GM18505 (cell line): ENCODE results near the gene FMNL2.
A peak's percentile ranks its signal among the peaks of the same experiment; 100 is the strongest.

Experiments used
- ATAC-seq: cut with Tn5 transposase; IDR thresholded peaks from one replicate; pipeline ENCODE4 v1.9.1; 2021; ENCODE audit not compliant: unreplicated experiment
- POLR2A ChIP-seq: IDR thresholded peaks from 4 replicates; pipeline ENCODE4 v1.6.1; 2011; ENCODE audit warnings: borderline replicate concordance; ENCODE audit not compliant: insufficient read depth, insufficient read length; ENCODE audit errors: extremely low read depth

The FMNL2 gene

DNA sequence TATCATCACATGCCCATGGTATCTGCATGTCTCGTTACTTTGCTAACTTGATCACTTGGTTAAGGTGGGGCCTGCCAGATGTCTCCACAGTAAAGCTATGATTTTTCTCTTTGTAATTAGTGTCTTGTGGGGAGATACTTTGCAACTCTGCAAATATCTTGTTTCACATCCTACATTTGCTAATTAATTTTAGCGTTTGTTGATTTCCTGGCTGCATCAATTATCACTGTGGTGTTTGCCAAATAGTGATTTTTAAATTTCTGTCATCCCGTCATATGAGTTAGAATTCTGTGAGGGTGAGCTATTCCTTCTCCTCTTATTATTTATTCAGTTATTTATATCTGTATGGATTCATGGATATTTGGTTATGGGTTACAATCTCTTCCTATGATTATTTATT, 161.4 kb downstream of the FMNL2 start:
- no peak for ATAC-seq
- no peak for TF ChIP-seq POLR2A

DNA sequence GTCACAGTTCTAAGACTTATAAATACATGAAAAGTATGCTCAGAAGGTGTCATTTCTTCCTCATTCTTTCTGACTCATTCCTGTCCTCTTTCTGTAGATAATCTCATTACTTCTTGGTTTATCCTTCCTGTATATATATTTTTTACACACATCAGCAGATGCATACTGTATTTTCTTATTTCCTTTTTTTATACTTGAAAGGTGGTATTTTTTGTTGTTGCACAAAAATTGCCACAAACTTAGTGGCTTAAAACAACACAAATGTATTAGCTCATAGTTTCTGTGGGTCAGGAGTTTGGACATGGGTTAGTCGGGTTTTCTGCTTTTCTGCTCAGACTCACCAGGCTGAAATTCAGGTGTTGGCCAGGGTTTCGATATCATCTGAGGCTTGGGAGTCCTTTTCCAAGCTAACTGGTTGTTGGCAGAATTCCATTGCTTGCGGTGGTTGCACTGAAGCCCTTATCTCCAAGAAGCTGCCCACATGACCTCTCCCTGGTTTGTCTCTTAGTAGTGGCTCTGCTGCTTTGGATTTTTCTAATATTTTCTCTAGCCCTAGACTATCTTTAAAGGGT, 162.6 kb downstream of the FMNL2 start:
- ATAC-seq = peak; percentile 75
- no peak for TF ChIP-seq POLR2A

DNA sequence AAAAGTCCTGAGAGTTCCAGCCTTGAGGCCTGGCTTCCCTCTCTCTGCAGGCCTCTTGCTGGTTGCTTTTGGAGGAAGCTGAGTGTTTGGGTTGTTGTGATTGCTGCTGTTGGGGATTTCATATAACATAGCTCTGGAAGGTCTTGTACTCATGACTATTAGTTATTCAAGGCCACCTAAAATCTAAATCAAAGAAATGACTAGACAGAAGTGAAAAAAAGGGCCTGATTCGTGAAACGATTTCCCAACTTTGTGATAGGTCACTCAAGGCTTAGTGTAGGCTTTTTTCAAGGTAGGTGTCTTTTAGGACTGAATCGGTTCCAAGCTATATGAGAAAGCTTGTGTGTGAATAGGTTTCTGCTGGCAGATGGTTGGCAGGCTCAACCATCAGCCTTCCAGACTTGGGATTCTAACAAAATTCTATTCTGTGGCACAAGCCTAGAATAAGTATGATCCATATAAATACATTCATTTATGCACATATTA, 164.4 kb downstream of the FMNL2 start:
- ATAC-seq = no peak
- TF ChIP-seq POLR2A = no peak

DNA sequence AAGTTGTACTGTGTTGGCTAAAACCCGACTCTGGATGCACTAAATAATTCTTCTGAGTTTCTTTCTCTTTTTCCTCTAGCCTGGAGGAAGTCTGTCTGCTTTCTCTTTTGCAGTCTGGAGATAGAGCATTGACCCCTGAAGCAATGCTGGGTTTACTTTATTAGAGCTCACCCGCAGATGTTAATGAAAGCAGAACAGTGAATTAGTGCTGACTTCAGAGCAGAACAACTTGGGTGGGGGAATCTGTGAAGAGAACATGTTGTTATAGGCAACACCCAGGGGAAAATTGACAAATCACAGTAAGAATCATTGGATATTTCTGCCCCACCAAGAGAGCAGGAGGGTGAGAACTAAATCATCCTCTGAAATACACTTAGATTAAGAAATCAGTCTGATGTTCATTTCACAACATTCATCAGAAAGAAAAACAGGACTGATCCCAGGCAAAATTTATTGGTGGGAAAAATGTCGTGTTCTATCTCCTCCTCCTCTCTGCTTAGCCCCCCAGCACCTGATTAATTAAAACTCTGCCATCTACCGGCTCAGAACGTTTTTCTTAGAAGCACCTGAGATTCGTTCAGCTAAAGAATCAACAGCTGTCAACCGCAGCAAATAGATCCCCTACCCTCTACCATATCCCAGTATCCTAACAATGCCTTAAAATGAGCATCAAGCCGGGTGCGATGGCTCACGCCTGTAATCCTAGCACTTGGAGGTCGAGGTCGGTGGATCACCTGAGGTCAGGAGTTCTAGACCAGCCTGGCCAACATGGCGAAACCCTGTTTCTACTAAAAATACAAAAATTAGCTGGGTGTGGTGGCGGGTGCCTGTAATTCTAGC, 165.1 kb downstream of the FMNL2 start:
- ATAC-seq = no peak
- no peak for TF ChIP-seq POLR2A

DNA sequence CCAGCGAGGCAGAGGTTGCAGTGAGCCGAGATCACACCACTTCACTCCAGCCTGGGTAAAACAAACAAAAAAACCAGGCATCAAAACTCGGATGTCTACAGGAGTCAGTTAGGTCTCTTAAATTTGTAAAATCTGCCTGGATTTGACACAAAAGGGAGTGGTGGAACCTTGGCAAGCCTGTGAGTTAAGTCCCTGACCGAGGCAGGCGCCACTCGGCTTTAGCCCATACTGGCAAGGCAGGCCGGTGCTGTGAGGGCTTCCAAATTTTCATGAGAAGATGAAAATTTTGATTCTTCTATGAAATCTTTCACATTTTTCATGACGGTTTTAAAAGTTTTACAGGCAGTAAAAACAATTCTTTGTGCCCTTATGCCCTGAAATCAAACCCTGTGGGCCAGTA, 165.8 kb downstream of the FMNL2 start:
- TF ChIP-seq POLR2A = no peak
- ATAC-seq = no peak

DNA sequence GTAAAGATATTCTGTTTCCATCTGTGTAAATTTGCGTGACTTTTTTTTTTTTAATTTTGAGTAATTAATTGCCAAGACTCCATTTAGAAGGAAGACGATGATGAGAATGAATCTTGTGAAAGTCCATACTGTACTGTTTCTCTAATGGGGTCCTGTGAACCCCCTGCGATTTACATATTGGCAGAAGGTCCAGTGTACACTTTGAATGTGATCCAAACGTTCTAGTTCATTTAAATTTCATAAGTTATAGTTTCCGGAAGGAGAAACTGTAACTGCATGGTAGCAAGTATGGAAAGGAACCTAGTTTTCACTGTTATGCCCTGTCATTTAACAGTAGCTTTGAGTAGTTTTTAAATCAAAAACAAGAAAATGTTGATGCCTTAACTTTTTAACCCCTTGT, 166.7 kb downstream of the FMNL2 start:
- ATAC-seq = no peak

DNA sequence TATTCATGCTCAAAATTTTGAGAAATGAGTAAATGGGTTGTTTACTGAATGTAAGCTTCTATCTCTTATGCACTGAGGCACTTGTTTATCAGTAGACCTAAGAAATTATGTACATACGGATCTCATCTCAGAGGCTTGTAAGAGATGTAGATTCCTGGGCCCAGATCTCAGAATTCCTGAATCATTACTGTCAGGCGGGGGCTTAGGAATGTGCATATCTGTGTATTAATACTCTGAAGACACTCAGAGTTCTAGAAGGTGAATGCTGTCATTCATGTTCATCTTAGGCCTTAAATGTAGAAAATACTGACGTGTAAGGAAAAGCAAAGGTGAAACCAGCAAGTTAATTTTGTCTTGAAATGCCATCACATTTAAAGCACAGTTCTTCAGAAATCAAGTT, 169.6 kb downstream of the FMNL2 start:
- ATAC-seq = no peak
- TF ChIP-seq POLR2A = no peak

More for the DNA sequence above, 166.7 kb downstream of the FMNL2 start:
- TF ChIP-seq POLR2A = no peak

DNA sequence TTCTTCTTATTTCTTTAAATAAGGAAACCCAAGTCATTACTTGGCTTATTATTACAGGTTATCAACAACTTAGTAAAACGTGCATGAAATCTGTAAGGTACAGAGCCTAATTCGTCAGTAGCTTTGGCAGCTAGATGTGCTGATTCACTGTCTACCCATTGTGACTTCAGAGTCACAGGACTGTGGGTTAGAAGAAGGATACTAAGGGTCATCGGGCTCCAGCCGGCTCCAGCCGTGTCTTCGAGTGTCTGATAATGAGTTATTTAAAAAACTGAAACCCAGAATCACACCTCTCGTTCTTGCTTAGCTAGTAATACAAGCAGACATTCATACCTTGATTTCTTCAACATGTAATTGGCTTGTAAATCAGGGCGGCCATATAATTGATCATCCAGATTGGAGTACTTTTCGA, 170.5 kb downstream of the FMNL2 start:
- no peak for ATAC-seq
- TF ChIP-seq POLR2A = no peak

DNA sequence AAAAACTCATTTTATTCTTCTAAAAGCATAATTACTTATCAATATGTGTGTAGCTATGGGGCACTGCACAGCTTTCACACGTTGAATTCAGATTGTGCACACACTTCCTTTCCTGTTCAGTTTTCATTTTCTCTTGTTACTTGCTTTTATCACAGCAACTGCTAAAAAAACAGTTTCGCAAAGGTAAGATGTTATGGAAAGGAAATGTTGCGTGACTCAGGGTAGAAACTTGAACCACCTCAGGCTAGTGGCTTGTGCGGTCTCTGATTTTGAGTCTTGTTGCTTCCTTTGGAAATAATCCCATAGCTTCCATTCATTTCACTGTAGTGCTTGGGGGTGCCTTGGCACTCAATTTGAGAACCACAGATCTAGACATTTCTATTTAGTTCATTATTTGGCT, 171.9 kb downstream of the FMNL2 start:
- TF ChIP-seq POLR2A = no peak
- ATAC-seq = peak; percentile 79

DNA sequence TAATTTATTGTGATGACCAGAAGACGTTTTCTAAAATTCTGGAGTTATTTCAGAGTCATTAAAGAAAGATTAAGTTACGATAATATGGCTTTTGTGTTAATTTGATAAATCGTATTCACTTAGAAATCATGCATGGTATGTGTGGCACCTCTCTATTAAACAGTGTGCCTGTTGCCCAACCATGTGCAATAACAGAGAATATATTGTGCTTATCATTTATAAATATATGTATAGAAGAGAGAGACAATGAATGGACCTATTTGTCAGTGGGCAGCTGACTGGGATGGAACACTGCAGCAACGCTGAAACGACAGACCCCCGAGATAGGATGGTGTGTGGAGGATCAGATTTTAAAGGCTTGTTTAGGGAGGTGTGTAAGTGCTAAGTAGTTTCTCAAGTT, 172.9 kb downstream of the FMNL2 start:
- TF ChIP-seq POLR2A = no peak
- ATAC-seq = no peak

DNA sequence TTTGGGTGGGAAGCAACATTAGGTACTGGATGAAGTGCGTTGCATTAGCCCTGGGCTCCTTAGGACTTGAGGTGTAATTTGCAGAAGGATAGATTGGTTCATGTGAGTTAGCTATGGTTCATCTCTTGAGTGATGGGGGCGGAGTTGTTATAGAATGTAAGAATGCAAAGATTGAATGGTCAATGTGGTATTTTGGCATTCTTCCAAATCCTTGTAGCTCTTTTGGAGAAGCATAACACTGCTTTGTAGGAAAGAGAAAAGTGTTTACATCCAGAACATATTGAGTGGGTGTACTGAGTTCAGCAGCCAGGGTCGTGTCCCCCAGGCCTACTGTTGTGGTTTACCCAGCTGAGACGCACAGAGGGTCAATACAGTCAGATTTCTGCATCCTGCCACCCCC, 173.5 kb downstream of the FMNL2 start:
- no peak for TF ChIP-seq POLR2A
- no peak for ATAC-seq

DNA sequence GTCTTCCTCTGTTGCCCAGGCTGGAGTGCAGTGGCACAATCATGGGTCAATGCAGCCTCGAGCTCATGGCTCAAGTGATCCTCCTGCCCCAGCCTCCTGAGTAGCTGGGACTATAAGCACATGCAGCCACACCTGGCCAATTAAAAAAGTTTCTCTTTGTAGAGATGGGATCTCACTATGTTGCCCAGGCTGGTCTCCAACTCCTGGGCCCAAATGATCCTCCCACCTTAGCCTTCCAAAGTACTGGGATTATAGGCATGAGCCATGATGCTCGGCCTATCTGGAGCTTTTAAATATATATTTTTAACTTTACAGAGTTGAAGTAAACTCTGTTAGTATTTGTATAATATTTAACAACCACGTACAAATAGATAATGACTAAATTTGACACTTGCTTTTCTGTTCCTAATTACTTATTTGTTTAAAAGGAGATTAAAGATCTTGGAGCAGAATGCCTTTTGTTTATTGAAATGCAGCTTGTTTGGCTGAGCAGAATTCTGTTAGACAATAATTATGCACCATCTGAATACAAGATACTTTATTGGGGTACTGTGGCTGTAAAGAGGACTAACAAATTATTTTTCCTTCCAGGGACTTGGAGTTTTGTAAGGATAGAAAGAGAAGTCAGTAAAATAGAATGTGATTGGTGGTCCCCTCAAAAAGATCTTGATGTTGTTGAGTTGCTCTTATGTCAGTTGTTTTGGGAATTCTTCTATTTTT, 175.0 kb downstream of the FMNL2 start:
- TF ChIP-seq POLR2A = no peak
- ATAC-seq = no peak

DNA sequence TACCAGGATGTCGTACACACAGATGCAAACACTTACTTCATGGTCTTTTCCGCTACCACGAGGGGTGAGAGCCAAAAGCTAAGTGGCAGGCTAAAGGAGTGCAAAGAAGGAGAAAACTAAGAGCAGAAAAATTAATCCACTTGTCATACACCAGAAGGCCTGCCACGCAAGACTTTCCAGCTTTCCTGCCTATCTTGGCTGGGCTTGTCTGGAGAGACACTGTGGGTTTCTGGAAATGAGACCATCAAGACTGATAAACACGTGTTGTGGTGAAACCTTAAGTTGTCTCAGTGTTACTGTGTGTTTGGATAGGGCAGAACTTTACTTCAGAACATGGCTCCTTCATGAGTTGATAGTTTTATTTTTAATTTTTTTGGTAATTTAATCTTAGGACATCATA, 175.6 kb downstream of the FMNL2 start:
- ATAC-seq = no peak
- no peak for TF ChIP-seq POLR2A
